GM19238 (cell line): ENCODE results near the gene NCLN.
"Not testable (repeated sequence)": the region's sequence is repeated elsewhere in the genome, so short reads cannot be mapped to it uniquely, and the experiment has no call there.

Experiments
- DNase-seq: peaks from one replicate; pipeline ENCODE4 v3.0.0; 2011; ENCODE audit warnings: low spot score; ENCODE audit not compliant: insufficient read length

The NCLN gene

GRCh38 chr19:3185461-3186159, at the start of gene NCLN:
TSS of gene NCLN (plus strand) at chr19:3185930. CDS start at chr19:3186031, 101 bp downstream.
- DNase-seq = peak; percentile 84

- peak; percentile 69 for DNase-seq
These were observed 49.6 kb upstream of the NCLN start, which contains the start of gene GNA15 for GRCh38 chr19:3135961-3136683. TSS of gene GNA15 (plus strand) at chr19:3136033. CDS start at chr19:3136451, 418 bp downstream.

GRCh38 chr19:3136684-3137055, 49.1 kb upstream of the NCLN start:
- DNase-seq = no peak

- no peak for DNase-seq
These were observed 48.6 kb upstream of the NCLN start for GRCh38 chr19:3137119-3137518.

GRCh38 chr19:3138268-3138667, 47.5 kb upstream of the NCLN start:
- no peak for DNase-seq

- no peak for DNase-seq
These were observed 45.1 kb upstream of the NCLN start for GRCh38 chr19:3140667-3141038.

GRCh38 chr19:3142292-3142670, 43.4 kb upstream of the NCLN start:
- DNase-seq = no peak

GRCh38 chr19:3142781-3143337, 42.9 kb upstream of the NCLN start:
- DNase-seq = no peak

GRCh38 chr19:3145909-3146676, 39.6 kb upstream of the NCLN start:
- no peak for DNase-seq

GRCh38 chr19:3146677-3147100, 39.0 kb upstream of the NCLN start:
- no peak for DNase-seq

GRCh38 chr19:3148503-3148902, 37.2 kb upstream of the NCLN start:
- no peak for DNase-seq

- no peak for DNase-seq
These were observed 36.6 kb upstream of the NCLN start for GRCh38 chr19:3149089-3149488.

- no peak for DNase-seq
These were observed 35.9 kb upstream of the NCLN start for GRCh38 chr19:3149526-3150505.

- DNase-seq = no peak
These were observed 34.9 kb upstream of the NCLN start for GRCh38 chr19:3150739-3151329.

- DNase-seq = no peak
These were observed 33.9 kb upstream of the NCLN start for GRCh38 chr19:3151563-3152418.

- no peak for DNase-seq
These were observed 33.3 kb upstream of the NCLN start for GRCh38 chr19:3152419-3152780.

GRCh38 chr19:3153286-3154230, 32.2 kb upstream of the NCLN start:
- no peak for DNase-seq

GRCh38 chr19:3154447-3154846, 31.3 kb upstream of the NCLN start:
- not testable (repeated sequence) for DNase-seq
